HG03439 (cell line): ENCODE data around the gene EDNRA.
"Not testable (repeated sequence)": the region's sequence is repeated elsewhere in the genome, so short reads cannot be mapped to it uniquely, and the experiment has no call there.

Source experiments
- ATAC-seq: cut with Tn5 transposase; IDR thresholded peaks from one replicate; pipeline ENCODE4 v1.9.1; 2021; ENCODE audit warnings: mild to moderate bottlenecking, moderate library complexity; ENCODE audit not compliant: unreplicated experiment

The EDNRA gene

DNA sequence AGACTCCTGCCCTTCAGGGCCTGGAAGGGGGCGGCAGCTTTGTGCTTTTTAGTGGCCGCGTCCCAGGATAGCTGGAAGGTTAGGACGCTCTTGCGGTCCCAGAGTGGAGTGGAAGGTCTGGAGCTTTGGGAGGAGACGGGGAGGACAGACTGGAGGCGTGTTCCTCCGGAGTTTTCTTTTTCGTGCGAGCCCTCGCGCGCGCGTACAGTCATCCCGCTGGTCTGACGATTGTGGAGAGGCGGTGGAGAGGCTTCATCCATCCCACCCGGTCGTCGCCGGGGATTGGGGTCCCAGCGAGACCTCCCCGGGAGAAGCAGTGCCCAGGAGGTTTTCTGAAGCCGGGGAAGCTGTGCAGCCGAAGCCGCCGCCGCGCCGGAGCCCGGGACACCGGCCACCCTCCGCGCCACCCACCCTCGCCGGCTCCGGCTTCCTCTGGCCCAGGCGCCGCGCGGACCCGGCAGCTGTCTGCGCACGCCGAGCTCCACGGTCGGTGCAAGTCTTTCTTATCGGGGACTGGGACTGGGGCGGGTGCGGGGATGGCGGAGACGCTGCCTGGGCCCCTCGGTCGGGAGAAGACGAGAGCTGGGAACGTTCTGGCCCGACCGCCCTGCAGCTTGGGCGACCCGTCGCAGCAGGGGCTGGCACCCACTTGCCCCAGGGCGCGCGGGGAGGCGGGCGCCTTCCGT is at the start of gene EDNRA:
TSS of gene EDNRA (plus strand) at position 207 of the 686 bp plus-strand sequence. CDS start 4,585 bp downstream, outside the sequence.
- ATAC-seq, result no peak

DNA sequence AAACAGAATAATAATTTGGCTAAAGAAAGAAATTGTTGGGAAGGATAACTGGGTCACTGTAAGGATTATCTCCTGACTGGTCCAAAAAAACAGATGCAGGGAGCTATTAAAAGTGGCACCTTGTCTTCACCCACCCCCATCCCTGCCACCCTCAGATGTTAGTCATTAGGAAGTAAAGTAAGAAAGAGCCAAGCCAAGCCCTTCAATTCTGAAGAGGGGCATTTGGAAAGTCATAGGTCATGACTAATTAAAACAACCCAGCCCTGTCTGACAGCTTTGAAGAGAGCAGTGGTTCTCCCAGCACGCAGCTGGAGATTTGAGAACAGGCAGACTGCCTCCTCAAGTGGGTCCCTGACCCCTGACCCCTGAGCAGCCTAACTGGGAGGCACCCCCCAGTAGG is 46.5 kb upstream of the EDNRA start:
- ATAC-seq, result not testable (repeated sequence)

DNA sequence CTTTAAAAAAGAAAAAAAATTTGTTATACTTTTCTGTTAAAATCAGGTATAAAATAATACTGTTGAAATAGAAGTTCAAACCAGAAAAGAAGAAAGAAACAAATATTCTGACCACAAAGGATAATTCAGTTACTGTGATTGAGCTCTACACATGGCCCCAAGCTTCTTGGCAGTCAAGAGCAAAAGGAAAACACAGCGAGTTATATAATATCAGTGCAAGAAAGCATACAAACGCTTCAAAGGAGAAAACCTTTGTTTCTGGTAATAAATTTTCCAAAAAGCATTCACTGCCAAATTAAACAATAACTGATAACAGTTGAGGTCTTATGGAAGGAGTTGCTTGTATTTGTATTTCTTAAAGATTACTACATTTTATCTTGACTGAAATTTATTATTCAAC is 40.5 kb upstream of the EDNRA start:
- ATAC-seq, result no peak

DNA sequence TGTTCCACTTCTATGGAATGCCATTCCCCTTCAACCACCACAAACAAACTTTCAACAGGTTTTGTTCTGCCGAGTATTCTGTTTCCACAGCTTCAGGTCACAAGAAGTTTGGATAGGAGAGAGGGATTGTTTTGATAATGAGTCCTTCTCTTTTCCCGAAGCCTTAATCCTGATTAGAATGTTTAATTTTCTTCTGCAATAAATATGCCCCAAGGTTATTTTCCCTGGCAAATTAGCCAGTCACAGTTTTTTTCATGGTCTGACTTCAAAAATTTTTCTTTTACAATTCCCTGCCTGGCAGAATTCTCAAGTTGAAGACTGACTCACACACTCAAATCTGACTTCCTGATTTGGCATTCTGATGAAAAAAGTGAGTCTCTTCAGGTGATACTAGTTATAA is 33.1 kb upstream of the EDNRA start:
- no peak for ATAC-seq

GRCh38 chr4:147453561-147454141 is 27.2 kb upstream of the EDNRA start:
- no peak for ATAC-seq

DNA sequence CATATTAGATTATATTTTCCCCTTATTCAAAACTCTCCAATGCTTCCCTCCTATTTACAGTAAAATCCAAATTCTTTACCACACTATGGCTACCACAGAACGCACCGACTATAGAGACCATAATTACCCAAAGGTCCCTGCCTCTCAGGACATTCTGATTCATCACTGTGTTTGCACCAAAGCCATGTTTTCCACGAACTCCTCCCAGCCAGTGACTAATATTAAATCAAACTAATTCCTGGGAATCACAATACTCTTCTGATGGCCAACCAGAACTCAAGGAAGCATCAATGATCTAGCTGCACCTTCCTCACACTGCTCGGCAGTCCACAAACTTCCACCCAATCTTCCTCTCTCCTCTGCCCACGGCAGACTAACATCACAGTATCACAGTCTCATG is 24.2 kb upstream of the EDNRA start:
- no peak for ATAC-seq

GRCh38 chr4:147461161-147461560 is 19.7 kb upstream of the EDNRA start:
- no peak for ATAC-seq

DNA sequence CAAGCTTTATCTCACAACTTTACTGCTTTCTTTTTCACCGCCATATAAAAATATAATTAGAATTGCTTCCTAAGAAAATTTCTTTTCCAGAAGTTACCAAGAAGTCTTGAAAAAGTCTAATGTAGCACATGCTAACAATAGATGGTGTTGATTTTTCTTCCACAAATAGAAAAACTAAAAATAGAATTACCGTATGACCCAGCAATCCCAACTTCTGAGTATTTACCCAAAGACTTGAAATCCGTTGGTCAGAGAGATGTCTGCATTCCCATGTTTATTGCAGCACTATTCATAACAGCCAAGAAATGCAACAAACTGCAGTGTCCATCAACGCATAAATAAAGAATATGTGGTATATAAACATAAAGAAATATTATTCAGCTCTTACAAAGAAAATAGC is 17.8 kb upstream of the EDNRA start:
- no peak for ATAC-seq

DNA sequence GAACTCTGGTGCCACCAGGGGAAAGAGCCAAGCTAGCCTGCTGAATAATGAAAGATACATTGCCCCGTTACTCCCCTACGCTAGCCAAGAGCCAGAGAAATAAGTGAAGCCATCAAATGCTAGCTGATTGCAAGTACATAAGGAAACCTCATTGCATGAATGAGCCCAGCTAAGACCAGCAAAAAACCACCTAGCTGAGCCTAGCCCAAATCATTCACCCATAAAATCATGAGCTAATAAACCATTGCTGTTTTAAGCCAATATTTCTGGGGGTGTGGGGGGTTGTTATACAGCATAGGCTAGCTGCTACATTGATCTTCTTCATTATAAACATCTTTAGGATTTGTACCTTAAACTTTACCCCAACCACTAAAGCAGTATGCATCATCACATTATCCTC is 15.4 kb upstream of the EDNRA start:
- ATAC-seq, result no peak

DNA sequence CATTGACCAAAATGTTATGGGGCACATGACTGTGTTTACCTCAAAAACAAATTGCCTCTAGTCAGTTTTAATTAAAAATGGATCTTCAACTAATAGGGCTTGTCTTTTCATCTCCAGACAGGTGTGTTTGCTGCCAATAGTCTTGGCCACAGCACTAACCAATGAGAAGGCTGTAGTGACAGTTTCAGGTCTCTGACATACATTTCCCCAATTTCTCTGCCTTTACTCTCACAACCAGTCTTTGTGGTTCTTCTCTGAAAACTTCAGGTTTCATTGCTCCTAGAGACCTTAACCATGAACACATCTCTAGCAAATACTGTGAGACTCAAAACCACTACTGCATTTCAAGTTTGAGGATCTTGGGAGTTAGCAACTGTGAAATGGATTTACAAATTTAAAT is 3.5 kb upstream of the EDNRA start:
- ATAC-seq, result no peak

DNA sequence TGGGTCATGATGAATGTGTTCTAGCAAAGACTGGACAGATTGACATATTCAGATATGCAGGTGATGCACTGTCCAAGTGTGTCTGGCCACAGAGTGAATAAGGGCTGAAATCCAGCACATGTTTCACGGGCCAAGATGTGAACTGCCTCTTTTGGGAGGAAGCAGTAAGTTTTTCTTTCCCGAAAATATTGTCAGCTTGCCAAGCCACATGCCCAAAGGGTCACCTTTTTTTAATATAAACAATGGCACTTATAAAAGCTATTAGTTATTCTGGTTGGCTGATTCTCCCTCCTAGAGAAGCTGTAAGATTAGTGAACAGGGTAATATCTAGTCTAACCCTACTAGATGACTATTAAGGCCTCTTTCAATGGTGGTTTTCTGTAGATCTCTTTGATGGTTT is 1.5 kb upstream of the EDNRA start:
- ATAC-seq, result no peak

- no peak for ATAC-seq
Observed at GRCh38 chr4:147479786-147480185, 1.1 kb upstream of the EDNRA start.

- ATAC-seq, result no peak
Observed at GRCh38 chr4:147480502-147480890, 401 bp upstream of the EDNRA start.

DNA sequence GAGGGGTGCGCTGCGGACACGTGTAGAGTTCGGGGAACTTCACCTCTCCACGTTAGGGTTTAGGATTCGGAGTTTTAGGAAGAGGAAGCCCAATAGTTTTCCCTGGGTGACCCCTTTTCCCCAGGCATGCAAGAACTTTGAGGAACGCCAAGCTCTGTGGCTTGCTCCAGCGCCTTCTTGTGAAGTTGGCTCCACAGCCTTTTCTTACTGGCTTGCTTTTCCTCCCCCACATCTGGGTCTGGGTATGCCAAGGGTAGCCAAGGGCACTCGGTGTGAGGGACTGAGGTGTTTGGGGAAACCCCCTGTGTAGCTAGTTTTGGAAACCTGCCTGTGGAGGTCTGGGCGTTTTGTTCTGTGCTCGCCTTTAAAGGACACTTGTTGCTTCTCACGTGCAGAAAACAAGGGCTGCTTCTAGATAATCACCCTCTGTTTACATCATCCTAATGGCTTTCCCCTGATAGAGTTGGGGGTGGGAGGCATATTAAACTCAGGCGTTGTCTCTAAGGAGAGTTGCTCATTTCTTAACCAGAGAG is 746 bp downstream of the EDNRA start:
- ATAC-seq, result no peak

GRCh38 chr4:147482281-147482680 is 1.4 kb downstream of the EDNRA start:
- ATAC-seq, result no peak

GRCh38 chr4:147485167-147485566 is 4.3 kb downstream of the EDNRA start:
- no peak for ATAC-seq

DNA sequence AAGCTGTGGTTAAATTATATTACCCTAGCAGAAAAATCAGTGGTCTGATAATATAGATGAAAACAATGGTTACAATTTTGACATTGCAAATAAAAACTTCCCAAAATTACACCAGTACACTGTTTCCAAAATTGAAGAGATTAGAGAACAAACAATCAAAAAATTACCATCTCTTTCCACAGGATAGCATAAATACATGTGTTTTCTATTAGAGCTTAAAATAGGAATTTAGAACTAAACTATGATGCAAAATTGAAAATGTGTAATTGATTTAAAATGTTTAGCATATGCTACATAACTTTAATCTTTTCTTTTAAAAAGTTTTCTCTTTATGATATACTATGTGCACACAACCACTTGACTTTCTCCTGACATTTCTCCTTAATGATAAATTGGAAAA is 6.7 kb downstream of the EDNRA start:
- ATAC-seq, result no peak

- ATAC-seq, result no peak
Observed at GRCh38 chr4:147488556-147488955, 7.7 kb downstream of the EDNRA start.

DNA sequence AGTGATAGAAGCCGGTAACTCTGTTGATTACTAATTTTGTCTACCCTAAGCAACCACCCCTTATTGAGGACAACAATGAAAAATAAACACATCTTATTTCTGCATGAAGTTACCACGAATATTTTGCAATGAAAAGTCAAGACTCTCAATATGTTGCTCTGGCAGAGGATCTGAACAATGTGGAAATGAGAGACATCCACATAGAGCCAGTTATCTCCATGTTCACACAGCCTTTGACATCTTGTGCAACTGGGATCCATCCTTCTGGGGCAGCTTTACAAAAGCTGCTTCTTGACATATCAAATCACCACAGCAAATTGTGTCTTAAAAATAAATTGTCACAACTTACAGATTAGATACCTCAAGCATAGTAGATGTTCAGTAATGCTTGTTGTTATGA is 10.2 kb downstream of the EDNRA start:
- no peak for ATAC-seq

DNA sequence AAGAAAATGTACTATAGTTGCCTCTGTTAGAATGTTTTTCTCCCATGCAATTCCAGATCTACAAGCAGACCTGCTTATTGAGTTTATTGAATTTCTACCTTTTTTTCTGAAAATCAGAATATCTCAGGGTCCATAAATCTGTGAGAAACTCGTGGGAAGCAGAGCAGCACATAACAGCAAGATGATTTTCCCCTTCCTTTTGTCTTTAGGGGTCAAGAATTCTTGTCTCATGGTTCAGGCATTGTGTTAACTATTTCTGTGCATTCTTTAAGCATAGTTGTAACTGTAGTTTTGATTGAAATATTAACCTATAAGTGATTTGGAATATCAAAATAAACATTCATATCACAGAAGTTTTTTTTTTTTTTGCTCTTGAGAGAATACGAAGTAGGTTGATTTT is 11.4 kb downstream of the EDNRA start:
- no peak for ATAC-seq

- ATAC-seq, result no peak
Observed at GRCh38 chr4:147492761-147493160, 11.9 kb downstream of the EDNRA start.

- no peak for ATAC-seq
Observed at GRCh38 chr4:147493307-147493706, 12.4 kb downstream of the EDNRA start.

- ATAC-seq, result no peak
Observed at GRCh38 chr4:147494301-147494700, 13.4 kb downstream of the EDNRA start.
